Vagina (tissue), 2 donors: ENCODE data around the gene ZFP2. TPM values are rescaled to one million over a fixed set of nuclear protein-coding genes. Genes with fewer than 3 reads are reported as not detected.

Source experiments
- DNase-seq, 2 donors: peaks; one replicate each; pipeline ENCODE4 v3.0.0-alpha.2; 2017; ENCODE audit errors: extremely low spot score in 2 of 2
- H3K27ac ChIP-seq: fragments of 200-600 bp; sonication (generic); one replicate; pipeline ENCODE4 v1.5.1; 2019
- H3K27me3 ChIP-seq: fragments of 200-600 bp; sonication (generic); one replicate; pipeline ENCODE4 v1.5.1; 2019
- H3K36me3 ChIP-seq, 2 donors: fragments of 200-600 bp; sonication (generic); one replicate each; pipeline ENCODE4 v1.5.1; 2017 to 2019
- H3K4me1 ChIP-seq: fragments of 200-600 bp; sonication (generic); one replicate; pipeline ENCODE4 v1.5.1; 2019
- H3K4me3 ChIP-seq, 2 donors: fragments of 200-600 bp; sonication (generic); 1 replicate in 1 of 2; 2 replicates in 1 of 2; pipeline ENCODE4 v1.5.1; 2016 to 2019
- H3K9me3 ChIP-seq: fragments of 200-600 bp; sonication (generic); one replicate; pipeline ENCODE4 v1.5.1; 2019
- POLR2A ChIP-seq, 2 donors: fragments of 450-650 bp; IDR thresholded peaks; one replicate each; pipeline ENCODE4 v1.6.1; 2017; ENCODE audit warnings: antibody characterized with exemption in 2 of 2, mild to moderate bottlenecking in 2 of 2, moderate library complexity in 2 of 2
- POLR2AphosphoS5 ChIP-seq, 2 donors: sonication (generic); formaldehyde crosslinking; IDR thresholded peaks; one replicate each; pipeline ENCODE4 v1.9.0; 2017; ENCODE audit warnings: antibody characterized with exemption in 2 of 2, mild to moderate bottlenecking in 2 of 2, low read depth in 1 of 2; ENCODE audit not compliant: insufficient read depth in 1 of 2
- intact Hi-C: fragments of 100-400 bp; cut with DNase I; formaldehyde crosslinking; loops from one replicate; pipeline ENCODE4 v1.15.1; 2023
- total RNA-seq: library from RNA; depleted of rRNA; stranded (reverse); fragments of >200 nt; gene quantifications from one replicate; pipeline ENCODE4 v1.2.3, GENCODE V29; 2016
- TF ChIP-seq, protein P1 (sequence below), 3 experiments: fragments of 450-650 bp in 2 of 3; fragments of 200-600 bp in 1 of 3; sonication (generic) in 1 of 3; IDR thresholded peaks; one replicate each; pipeline ENCODE4 v1.5.1; 2017 to 2019; ENCODE audit warnings: antibody characterized with exemption in 3 of 3, mild to moderate bottlenecking in 2 of 3, moderate library complexity in 2 of 3

The ZFP2 gene
- total RNA-seq = 2.2 TPM

DNA sequence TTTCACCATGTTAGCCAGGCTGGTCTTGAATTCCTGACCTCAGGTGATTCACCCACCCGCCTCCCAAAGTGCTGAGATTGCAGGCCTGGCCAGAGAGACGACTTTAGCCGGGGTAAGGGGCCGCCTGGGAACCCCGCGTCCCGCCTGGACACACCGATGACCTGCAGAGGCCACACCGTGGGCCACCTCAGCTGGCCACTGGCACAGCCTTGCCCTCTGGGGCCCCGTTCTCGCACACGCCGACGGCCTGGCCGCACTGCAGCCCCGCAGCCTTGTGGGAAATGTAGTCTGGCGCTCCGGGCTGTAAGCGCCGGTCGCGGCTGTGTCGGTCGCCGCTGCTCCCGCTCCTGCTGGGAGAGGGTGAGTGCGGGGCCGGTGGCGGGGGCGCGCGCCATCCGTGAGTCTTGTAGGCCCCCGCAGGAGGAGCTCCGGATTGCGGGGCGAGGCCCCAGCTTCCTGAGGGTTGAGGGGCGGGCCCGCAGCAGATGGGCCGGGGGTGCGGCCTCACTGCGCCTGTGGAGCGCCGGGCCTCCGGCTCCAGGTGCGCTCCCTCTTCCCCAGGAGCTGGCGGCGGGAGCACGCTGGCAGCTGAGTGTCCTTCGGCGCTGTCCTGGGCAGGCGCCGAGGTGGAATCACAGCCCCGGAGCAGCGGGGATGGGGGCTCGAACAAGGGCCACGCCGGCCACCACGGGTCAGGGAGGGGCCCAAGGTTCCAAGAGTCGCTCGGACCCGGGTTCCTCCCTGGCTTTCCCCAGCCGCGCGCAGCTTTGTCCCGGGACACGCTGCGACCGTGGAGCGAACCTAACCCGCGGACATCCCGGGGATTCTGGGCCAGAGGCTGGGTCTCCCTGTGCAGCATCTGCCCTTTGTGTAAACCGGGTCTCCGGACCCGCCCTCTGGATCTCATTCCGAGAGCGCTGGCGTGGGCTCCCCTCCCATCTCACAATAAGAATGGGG, at the start of gene ZFP2:
TSS of gene ZFP2 (plus strand) at position 299 of the 957 bp plus-strand sequence. CDS start 35,401 bp downstream, outside the sequence.
- H3K27ac ChIP-seq = peak within 1 kb of the TSS; percentile 64
- no peaks in the 10 kb centered on the region for H3K27me3 ChIP-seq
- intact Hi-C loops = no loop called here
- H3K4me1 ChIP-seq = peaks cover 8% of the 10 kb centered on the region
- H3K36me3 ChIP-seq = no peaks in the 10 kb centered on the region
- TF ChIP-seq POLR2A (IDR thresholded peaks at IDR 0.05) = no peak
- peak in 1 of 2 donors; percentile 68 for TF ChIP-seq POLR2AphosphoS5 (IDR thresholded peaks at IDR 0.05; ENCODE audit: insufficient read depth in 1 of 2, low read depth in 1 of 2)
- TF ChIP-seq, protein P1, sequence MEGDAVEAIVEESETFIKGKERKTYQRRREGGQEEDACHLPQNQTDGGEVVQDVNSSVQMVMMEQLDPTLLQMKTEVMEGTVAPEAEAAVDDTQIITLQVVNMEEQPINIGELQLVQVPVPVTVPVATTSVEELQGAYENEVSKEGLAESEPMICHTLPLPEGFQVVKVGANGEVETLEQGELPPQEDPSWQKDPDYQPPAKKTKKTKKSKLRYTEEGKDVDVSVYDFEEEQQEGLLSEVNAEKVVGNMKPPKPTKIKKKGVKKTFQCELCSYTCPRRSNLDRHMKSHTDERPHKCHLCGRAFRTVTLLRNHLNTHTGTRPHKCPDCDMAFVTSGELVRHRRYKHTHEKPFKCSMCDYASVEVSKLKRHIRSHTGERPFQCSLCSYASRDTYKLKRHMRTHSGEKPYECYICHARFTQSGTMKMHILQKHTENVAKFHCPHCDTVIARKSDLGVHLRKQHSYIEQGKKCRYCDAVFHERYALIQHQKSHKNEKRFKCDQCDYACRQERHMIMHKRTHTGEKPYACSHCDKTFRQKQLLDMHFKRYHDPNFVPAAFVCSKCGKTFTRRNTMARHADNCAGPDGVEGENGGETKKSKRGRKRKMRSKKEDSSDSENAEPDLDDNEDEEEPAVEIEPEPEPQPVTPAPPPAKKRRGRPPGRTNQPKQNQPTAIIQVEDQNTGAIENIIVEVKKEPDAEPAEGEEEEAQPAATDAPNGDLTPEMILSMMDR (IDR thresholded peaks at IDR 0.05) = no peak
- no peak for DNase-seq
- H3K9me3 ChIP-seq = no peaks in the 10 kb centered on the region
- H3K4me3 ChIP-seq = peak within 1 kb of the TSS; percentile 62 to 65

DNA sequence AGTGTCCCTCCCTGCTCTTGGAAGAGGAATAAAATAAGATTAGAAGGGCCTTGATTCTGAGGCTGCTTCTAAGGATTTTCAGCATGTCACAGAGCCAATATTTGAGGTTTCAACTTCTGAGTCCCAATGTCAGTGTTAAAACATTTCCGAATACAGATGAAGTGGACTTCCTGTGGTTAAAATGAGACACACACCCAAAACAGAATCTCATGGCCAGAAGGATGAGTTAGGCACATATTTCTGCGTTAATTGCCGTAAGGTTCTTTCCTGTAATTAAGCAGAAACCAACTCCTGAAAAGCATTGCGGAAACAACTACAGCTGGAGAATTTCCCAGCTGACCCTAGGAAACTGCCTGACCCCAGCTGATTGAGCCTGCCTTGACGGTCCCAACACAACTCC, 46.4 kb upstream of the ZFP2 start:
- DNase-seq = no peak
- Histone ChIP-seq H3K4me3 (no peak overlapping the region), H3K4me1 (no peaks in the 10 kb centered on the region), H3K9me3 (no peaks in the 10 kb centered on the region), H3K27me3 (no peaks in the 10 kb centered on the region), H3K36me3 (no peaks in the 10 kb centered on the region), H3K27ac (no peak overlapping the region)
- intact Hi-C loops = no loop called here
- no peak for TF ChIP-seq POLR2A (IDR thresholded peaks at IDR 0.05)
- no peak for TF ChIP-seq POLR2AphosphoS5 (IDR thresholded peaks at IDR 0.05; ENCODE audit: insufficient read depth in 1 of 2, low read depth in 1 of 2)
- TF ChIP-seq, protein P1 (IDR thresholded peaks at IDR 0.05) = no peak

DNA sequence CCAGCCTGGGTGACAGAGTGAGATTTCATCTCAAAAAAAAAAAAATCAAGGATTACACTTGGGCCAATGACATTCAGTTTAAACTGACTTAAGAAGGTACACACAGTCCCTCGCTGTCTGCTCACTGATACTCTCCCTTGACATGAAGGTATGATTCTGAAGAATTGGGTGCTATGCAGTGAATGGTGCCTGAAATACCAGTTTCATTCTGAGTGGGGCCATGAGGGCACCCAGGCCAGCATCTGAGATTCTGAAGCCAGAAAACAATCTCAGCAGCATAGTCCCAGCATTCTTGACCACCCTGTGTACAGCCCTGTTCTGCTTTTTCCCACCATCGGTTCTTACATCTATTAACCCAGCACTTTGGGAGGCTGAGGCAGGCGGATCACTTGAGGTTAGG, 43.8 kb upstream of the ZFP2 start:
- Histone ChIP-seq H3K4me1 (no peaks in the 10 kb centered on the region), H3K4me3 (no peak overlapping the region), H3K27me3 (no peaks in the 10 kb centered on the region), H3K27ac (no peak overlapping the region), H3K36me3 (no peaks in the 10 kb centered on the region), H3K9me3 (no peaks in the 10 kb centered on the region)
- DNase-seq = no peak
- TF ChIP-seq POLR2A (IDR thresholded peaks at IDR 0.05) = no peak
- TF ChIP-seq POLR2AphosphoS5 (IDR thresholded peaks at IDR 0.05; ENCODE audit: insufficient read depth in 1 of 2, low read depth in 1 of 2) = no peak
- TF ChIP-seq, protein P1 (IDR thresholded peaks at IDR 0.05) = no peak
- intact Hi-C loops = no loop called here

DNA sequence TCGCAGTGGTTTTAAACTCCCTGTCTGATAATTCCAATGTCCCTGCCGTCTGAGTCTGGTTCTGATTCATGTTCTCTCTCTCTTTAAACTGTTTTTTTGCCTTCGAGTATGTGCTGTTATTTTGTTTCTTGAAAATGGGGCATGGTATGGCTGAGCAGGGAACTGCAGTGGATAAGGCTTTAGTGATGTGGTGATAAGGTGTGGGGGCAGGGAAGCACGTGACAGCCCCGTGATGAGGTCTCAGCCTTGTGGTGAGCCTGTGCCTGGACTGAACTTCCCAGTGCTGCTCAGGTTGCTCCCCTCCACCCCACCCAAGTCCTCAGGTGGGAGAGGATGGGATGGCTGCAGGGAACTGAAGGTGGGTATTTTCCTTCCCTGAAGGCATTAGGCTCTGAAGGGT, 41.4 kb upstream of the ZFP2 start:
- Histone ChIP-seq H3K4me3 (no peak overlapping the region), H3K36me3 (no peaks in the 10 kb centered on the region), H3K9me3 (no peaks in the 10 kb centered on the region), H3K27ac (no peak overlapping the region), H3K27me3 (no peaks in the 10 kb centered on the region), H3K4me1 (peaks cover 4% of the 10 kb centered on the region)
- DNase-seq = no peak
- no peak for TF ChIP-seq POLR2AphosphoS5 (IDR thresholded peaks at IDR 0.05; ENCODE audit: insufficient read depth in 1 of 2, low read depth in 1 of 2)
- no peak for TF ChIP-seq POLR2A (IDR thresholded peaks at IDR 0.05)
- TF ChIP-seq, protein P1 (IDR thresholded peaks at IDR 0.05) = no peak
- intact Hi-C loops = no loop called here
